Left renal pelvis (tissue), 4 donors: ENCODE measurements around the gene PRG3. TPM values are rescaled to one million over a fixed set of nuclear protein-coding genes. Genes with fewer than 3 reads are reported as not detected.
"Not testable (repeated sequence)": the region's sequence is repeated elsewhere in the genome, so short reads cannot be mapped to it uniquely, and the experiment has no call there.

ENCODE experiments used
- DNase-seq, 4 donors: peaks; one replicate each; pipeline ENCODE4 v3.0.0-alpha.2; 2013; ENCODE audit warnings: low read depth in 4 of 4, low spot score in 3 of 4
- polyA plus RNA-seq, 4 donors: library from polyadenylated mRNA; unstranded; fragments of 120-200 nt; gene quantifications; one replicate each; pipeline ENCODE4 v1.2.1, GENCODE V29; 2013; ENCODE audit not compliant: insufficient read length in 4 of 4

The PRG3 gene
- polyA plus RNA-seq, 4 donors, result 0.19 to 1.2 (median 0.45) TPM

DNA sequence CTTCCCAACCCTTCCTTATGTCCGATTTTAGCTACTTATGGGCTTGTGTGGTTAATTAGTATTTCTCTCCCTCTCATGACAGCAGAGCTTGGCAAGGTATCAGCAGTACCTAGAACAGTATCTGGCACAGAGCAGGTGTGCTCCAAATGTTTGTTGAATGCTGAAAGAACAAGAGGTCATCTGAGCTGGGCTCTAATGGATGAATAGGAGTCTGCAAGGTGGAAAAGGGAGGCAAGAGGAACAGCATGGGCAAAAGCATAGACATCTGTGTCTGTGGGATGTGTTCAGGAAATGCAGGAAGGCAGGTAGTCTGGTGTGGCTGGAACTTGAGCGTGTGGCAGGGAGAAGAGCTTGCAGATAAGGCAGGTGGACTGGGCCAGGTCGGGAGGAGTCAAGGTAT, 19.0 kb downstream of the PRG3 start:
- no peak for DNase-seq

DNA sequence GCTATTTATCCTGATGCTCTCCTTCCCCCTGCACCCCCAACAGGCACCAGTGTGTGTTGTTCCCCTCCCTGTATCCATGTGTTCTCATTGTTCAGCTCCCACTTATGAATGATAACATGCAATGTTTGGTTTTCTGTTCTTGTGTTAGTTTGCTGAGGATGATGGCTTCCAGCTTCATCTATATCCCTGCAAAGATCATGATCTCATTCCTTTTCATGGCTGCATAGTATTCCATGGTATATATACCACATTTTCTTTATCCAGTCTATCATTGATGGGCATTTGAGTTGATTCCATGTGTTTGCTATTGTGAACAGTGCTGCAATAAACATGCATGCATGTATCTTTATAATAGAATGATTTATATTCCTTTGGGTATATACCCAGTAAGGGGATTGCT, 19.5 kb downstream of the PRG3 start:
- DNase-seq, result not testable (repeated sequence)

DNA sequence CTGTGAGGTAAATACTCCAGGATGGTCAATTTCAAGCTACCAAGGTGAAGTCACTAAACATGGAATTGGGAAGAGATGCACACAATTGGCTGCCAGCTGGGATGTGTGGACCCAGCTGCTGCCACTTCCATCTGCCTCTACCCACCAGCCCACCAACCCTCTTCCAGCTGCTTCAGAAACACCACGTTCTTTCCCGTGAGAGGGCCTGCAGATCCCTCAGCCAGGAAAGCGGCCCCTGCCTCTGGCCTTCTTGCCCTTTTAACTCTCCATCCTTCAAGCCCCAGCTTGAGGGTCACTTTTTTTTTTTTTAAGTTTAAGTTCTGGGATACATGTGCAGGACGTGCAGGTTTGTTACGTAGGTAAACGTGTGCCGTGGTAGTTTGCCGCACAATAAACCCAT, 20.0 kb downstream of the PRG3 start:
- DNase-seq, result no peak

DNA sequence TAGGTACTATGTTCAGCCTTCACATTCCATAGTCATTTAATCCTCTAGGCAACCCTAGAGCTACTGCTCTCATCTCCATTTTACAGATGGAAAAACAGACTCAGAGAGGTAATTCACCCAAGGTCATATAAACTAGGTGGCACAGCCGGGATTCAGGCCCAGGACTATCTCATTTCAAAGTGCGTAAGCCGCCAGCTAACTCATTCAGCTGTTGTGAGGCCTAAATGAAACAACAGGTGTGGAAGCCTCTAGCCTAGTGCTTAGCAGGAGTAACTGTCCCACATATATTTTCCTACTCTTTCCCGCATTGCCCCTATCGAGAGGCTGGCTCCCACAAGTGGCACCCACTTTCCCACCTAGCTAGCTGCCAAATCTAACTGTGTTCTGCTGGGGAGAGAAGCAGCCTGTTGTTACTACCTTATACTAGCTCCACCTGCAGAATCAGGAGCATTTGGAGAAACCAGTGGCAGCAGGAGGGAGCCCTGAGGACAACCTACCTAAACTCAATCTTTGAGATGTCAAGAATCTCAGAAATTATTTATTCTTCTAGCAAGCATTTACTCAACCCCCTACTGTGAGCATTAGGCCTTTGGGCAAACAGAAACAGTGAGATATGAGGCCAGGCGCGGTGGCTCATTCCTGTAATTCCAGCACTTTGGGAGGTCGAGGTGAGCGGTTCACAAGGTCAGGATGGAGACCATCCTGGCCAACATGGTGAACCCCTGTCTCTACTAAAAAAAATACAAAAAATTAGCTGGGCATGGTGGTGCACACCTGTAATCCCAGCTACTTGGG, 20.9 kb downstream of the PRG3 start:
- no peak for DNase-seq

DNA sequence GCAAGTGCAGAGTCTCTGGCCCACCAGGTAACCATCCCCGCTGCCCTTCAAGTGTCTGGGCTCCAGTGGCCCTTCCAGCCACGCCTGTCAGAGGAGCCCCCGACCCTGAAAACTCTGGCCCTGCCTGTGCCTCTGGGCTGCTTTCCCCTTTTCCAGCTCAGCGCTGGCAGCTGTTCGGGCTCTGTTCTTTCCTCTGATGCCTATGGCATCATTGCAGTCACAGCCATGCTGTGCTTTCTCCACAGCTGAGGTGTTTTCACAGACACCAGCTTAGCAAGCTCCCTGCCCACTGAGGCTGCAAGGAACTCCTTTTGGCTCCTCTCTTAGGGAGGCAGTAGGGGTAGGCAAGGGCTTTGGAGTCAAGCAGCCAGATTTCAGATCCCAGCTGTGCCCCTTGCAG, 21.6 kb downstream of the PRG3 start:
- DNase-seq, result no peak

DNA sequence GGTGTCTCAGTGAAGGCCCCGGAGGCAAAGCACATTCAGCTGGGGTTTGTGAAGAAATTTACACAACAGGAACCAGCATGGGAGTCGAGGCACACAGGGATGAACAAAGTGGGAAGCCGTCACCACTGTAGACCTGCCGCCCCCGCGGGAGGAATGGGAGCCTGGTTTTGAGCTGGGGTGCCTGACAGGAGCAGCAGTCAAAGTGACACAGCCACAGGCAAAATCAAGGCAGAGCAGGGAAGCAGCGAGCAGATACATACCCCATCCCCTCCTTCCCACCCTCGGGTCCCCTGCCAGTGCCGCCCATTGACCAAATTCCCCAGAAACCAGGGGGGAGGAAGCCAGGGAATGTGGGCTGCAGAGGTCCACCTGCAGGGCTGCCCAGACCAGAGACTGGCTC, 22.0 kb downstream of the PRG3 start:
- DNase-seq, result no peak

DNA sequence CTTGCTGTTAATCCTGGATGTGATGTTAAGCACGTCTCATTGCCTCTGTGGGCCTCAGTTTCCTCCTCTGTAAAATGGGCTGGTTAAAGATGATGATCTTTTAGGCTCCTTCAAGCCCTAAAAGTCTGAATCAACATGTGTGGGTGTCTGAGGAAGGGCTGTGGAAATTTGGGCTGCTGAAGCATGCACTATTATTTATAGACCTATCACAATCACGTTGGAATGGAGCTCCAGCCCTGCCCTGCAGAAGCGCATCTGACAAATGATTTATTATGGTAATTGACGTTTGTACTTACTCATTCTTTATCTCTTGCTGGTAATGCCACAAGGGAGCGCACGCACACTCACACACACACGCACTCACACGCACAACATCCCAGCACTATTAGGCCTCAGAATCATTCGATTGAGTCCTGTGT, 22.4 kb downstream of the PRG3 start:
- no peak for DNase-seq

DNA sequence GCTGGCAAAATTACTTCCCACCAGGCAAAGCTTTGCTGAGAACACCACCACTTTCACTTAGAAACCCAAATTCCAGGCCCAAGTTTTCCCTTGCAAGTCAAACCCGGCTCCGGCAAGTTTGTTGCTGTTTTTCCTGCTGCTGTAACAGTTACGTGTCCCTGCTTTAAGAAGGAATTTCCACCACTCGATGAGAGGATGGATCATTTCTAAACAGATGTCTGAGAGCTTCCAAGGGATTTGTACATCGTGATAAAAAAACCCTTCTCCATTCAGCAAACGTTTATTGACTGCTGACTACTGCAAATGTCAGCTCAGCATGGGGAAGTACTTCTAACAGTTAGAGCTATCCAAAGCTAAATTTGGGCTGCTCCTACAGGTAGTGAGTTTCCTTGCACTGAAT, 23.1 kb downstream of the PRG3 start:
- DNase-seq, result no peak

DNA sequence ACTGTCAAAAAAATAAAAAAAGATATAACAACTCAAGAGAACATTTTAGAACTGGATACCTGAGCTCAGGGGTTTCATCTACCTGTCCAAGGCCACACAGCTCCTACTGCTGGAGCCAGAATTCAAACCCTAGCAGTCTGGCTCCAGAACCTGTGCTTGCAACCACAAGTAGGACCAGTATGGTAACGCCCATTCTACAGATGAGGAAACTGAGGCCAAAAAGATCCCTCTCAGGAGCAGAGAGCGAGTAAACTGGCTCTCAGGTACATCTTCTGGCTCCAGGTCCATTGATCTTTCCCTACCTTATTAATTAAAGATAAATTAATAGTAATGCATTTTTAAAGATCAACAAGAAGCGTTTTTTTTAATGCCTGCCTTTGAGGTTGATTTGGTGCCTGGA, 23.6 kb downstream of the PRG3 start:
- no peak for DNase-seq

DNA sequence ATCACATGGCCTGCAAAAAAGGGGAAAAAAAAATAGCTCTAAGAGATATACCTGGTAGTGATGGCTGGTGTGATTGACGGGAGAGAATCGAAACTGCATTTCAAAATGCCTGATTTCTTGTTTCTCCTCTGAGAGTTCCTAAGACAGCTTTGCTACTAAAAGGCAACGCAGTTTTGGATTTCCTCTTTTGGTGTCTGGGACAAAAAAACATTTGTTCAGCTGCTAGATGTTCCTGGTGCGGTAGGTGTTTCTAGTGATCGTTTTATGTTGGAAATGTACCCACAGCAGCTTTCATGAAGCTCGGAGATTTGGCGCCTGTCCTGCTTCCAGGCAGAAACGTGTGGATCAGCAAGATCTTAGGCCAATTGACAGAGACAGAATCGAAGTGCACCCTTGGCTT, 24.7 kb downstream of the PRG3 start:
- DNase-seq, result no peak

DNA sequence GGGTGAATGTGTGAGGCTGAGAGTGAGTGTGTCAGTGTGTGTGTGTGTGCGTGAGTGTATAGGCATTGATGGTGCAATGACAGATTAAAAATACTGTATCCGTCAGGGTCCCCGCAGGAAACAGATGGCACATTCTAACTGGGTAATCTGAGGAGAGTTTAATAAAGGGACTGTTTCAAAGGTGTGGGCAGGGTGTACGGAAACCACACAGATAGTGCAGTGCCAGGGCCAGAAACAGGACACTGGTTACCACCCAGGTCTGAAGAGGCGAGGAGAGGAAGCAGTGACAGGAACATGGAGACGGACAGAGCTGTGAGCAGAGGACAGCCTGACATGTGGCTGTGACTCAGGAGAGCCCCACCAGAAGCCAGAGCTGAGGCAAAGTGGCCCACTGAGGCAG, 26.3 kb downstream of the PRG3 start:
- no peak for DNase-seq

DNA sequence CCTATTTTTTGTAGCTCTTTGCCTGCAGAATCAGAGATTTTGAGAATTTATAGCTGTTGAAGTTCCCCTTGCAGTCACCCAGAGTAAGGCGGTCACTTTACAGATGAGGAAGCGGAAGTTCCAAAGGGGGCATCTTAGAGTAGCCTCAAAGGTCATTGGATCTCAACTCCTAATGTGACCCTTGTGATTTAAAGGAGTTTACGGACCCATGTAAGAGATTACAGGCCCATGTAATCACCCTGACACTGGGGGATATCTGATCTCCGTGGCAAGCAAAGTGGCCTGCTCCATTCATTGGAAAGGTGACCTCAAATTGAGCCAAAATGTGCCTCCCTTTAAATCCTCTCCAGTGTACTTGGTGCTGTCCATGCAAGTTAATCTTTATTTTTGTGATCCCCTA, 27.1 kb downstream of the PRG3 start:
- no peak for DNase-seq

DNA sequence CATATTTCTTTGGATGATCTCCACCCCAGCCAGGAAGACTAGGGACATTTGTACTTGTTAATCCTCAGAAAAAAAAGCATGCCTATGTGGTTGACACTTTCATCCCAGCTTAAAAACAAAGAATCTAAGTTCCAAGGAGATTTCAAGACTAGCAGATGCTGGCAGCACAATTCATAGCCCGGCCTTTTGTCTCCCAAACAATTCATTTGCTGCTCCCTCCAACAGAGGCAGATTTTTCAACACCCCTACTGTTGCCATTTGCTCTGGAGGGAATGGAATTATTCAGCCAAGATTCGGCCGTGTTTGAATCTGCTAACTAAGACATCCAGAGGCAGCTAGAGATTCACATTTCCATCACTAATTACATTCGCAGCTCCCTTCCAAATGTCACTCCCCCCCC, 27.5 kb downstream of the PRG3 start:
- DNase-seq, result no peak

DNA sequence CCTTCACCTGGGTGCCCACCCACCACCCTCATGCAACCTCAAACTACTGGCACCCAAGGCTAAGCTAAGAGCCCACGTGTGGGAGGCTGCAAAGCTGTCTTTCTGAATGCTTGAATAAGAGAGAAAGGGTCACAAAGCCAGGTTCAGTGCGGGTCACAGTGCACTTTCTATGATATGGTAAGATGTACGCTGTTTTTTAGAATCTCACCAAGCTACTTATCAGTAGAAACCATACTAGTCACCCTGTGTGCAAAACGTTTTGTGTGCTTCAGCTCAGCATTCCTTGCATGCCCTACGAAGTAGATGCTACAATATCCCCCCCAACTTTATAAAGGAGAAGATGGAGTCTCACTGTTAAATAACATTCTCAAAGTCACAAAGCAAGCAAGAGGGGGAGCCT, 27.9 kb downstream of the PRG3 start:
- DNase-seq, result no peak

DNA sequence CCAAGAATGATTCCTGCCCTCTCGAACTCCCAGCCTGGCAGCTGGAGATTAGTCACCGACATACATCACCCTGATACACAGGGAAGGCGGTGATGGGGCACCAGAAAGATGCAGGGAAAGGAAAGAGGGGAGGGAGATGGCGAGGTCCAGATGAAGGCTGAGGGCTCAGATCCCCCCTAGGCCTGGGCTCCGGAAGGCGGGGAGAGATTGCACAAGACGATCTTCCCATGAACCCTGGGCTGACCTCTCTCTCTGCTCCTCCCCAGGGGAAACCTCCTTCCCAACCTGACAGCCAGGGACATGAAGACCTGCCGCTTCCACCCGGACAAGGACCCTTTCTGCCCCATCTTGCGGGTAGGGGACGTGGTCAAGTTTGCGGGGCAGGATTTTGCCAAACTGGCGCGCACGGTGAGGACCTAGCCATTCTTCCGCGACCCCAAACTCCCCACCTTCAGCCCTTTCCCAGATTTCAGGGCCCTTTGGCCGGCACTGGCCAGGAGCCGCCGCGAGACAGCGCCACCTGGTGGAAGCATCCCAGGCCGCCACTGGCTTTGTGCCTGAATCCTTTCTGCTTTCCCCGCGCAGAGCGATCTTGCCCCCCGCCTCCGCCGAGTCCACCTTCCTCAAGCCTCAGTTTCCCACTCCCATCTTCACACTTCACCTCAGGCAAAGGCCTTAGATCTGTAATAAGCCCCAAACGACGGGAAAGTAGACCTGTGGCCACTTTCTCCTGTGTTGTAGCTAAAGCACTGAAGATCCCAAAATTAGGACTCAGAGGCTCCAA, 31.3 kb downstream of the PRG3 start:
- DNase-seq, result peak in 1 of 4 donors; percentile 19

DNA sequence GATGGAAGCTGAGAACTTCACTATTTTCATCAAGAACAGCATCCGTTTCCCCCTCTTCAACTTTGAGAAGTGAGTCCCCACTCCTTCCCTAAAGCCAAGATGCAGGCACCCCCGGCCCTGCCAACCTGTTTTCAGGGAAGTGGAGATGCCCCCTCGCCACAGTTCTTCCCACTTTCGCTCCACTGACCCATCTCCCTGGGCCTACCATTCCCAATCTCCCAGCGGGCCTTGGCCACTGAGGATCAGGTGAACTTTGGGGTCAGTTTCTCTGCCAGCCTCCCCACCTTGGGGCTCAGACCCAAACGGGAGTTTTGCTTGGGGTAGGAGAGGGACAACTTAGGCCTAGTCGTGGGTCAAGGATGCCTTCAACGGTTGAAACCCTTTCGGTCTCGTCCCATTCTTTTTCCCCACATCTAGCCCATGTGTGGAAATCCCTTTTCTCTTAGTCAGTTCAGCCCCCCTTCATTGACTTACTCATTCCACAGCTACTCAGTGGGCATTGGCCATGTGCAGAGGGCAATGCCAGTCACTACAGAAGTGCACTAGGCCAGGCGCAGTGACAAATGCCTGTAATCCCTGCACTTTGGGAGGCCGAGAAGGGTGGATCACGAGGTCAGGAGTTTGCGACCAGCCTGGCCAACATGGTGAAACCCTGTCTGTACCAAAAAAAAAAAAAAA, 32.2 kb downstream of the PRG3 start:
- DNase-seq, result no peak

DNA sequence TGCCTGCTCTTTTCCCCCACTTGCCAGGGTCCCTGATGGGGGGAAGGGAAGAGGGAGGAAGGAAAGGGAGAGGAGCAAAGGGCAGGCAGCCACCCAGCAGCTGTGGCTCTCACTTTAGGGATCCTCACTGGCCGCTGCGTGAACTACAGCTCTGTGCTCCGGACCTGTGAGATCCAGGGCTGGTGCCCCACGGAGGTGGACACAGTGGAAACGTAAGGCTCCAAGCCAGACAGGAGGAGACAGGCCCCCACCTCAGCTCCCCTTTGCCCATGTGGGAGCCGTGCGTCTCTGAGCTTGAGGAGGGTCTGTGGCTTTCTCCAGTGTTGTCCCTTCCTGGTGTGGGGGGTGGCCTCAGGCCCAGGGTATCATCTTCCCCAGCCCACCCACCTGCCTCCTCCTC, 32.9 kb downstream of the PRG3 start:
- DNase-seq, result no peak

DNA sequence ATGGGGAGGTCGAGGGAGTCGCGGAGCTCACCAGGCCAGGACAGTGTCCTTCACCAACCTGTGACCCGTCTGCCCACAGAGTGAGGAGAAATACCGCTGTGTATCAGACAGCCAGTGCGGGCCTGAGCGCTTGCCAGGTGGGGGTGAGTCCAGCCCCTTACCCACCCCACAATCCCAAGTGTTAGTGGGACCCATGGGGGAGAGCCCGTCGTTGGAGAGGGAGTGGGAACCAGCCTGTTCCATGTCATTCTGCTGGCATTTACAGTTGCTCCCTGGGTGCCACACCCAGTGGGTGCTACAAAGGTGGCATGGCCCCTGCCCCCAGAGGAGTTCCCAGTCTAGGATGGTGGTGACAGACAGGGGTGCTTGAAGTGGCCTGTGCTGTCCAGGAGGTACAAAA, 33.6 kb downstream of the PRG3 start:
- DNase-seq, result no peak

DNA sequence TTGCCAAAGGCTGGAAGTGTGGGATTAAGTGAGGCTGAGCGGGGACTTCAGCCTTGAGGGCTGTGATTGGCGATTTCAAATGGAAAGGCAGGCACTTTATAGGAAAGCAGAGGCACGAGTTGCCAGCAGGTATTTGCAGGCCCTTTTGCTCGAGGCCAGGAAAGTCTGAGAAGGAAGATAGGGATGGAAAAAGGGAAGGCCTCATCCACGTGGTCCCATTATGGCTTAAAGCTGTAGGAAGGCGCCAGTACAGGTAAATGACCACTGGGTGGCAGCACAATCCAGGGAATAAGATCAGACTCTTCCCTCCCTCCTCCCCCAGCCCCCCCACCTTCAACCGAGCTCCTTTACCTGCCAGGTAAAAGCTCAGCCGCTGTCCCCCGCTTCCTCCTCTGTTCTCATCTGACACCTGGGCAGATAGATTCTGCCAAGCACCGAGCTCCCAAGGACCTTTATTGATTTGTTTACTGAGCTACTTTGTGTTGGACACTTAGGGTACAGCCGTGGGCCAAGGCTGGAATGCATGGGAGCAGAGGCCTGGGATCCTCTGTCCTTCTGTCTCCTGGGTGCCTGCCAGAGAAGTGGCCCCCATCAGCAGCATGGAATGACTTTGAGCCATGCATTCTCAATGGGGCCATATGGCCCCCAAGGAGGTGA, 35.3 kb downstream of the PRG3 start:
- DNase-seq, result no peak

DNA sequence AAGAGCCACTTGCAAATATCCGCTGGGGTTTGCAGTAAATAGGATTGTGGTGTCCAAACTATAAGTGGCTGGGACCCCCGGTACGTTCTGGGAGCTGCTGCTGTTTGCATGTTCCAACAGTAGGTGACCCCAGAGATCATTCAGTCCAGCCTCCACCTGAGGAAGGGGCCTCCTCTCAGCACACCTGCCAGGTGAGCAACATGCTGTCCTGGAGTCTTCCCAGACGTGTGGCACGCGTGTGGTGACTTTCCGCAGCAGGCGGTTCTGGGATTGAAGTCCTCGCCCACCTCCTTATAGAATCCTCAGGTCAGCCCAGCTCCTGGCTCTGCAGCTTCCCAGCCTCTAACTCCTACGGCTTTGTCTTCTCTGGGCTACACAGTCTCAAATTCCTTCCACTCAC, 36.1 kb downstream of the PRG3 start:
- no peak for DNase-seq

DNA sequence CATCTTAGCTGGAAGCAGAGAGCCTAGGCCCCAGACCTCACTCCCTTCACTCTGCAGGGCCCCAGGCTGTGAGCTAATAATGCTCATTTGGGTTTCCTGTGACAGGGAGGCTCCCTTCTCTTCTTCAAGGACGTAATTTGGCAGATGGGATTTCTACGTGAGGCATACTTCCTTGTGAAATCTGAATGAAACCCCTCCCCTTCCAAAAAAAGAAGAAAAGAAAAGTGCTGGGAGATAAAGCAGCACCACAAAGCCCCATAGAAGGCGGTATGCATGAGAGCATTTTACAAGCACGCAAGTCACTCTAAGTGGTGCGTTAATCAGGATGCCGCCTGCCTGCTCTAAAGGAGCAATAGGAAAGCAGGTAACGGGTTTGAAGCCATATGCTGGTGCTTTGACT, 37.1 kb downstream of the PRG3 start:
- DNase-seq, result no peak
